ENCODE data around the gene PZP. TPM values are rescaled to one million over a fixed set of nuclear protein-coding genes. Genes with fewer than 3 reads are reported as not detected.
"Not testable (repeated sequence)": the region's sequence is repeated elsewhere in the genome, so short reads cannot be mapped to it uniquely, and the experiment has no call there.

PZP gene
- total RNA-seq, 1 experiment from 2014 or later, result not detected

DNA sequence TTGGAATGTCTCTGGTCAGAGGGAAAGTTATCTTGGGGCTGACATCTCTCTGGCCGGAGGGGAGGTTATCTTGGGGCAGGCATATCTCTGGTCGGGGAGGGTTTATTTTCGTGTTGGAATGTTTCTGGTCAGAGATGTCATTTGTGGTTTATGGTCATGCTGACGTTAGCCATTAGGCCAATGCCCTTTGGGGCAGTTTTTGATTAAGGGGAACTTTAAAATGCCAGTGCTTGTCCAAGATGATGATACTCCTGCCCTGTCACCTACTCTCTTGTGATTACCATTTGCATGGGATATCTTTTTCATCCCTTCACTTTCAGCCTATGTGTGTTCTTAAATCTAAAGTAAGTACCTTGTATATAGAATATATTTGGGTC is 63.5 kb downstream of the PZP start:
- Histone ChIP-seq H3K4me2 (ENCODE audit: low read depth, low read length, poor library complexity, severe bottlenecking) (no peak overlapping the region), H3K36me3 (ENCODE audit: insufficient read depth, low read length) (no peaks in the 10 kb centered on the region), H3K9ac (ENCODE audit: low read length) (no peak overlapping the region), H3K27me3 (ENCODE audit: low read length) (no peaks in the 10 kb centered on the region), H3K9me3 (ENCODE audit: low read length) (no peaks in the 10 kb centered on the region), H2AFZ (ENCODE audit: low read length) (no peak overlapping the region), H3K27ac (ENCODE audit: low read length) (no peak overlapping the region), H4K20me1 (ENCODE audit: insufficient read depth, low read depth, low read length) (peaks cover 3% of the 10 kb centered on the region; the same call in 1 of the 2 replicates), H3K4me1 (ENCODE audit: low read length) (no peaks in the 10 kb centered on the region), H3K79me2 (ENCODE audit: low read length) (no peaks in the 10 kb centered on the region), H3K4me3 (ENCODE audit: low read length) (no peak overlapping the region), H3K9me2 (replicated peaks; ENCODE audit: insufficient read depth, low read length) (no peaks in the 10 kb centered on the region)
- no peak for DNase-seq

DNA sequence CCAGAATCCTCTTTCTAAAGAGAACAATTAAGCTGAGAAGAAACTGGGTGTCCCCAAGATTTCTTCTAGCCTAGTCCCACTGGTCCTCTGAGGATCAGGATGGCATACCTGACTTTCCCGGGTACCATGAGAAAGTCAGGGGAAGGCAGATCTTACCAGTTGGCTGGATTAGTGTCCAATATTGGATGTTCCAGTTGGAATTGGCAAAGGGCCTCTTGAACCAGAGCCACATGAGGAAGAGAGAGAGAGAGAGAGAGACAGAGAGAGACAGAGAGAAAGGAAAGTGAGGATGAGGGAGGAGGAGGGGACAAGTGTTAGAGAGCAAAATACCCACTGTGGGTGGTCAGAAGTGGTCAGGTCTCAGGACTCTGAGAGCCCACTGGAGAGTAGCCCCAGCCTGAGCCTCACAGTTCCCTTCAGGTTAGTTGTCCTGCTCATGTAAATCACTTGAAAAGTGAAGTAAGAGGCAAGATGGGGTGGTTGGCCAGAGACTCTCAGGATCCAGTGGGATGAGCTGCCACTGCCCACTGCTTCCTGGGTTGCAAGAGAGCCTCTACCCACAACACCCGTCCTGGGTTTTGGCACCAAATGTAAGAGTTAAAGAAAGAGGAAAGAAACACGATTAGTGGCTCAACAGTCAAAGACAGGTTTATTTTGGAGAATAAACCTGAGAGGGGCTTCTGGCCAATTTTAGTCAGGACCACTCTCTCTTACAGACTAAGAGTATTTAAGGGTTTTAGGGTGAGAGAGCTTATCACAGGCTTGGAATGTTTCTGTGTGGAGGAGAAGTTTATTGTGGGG is 64.1 kb downstream of the PZP start:
- Histone ChIP-seq H3K9me3 (ENCODE audit: low read length) (no peaks in the 10 kb centered on the region), H3K4me2 (ENCODE audit: low read depth, low read length, poor library complexity, severe bottlenecking) (no peak overlapping the region)

DNA sequence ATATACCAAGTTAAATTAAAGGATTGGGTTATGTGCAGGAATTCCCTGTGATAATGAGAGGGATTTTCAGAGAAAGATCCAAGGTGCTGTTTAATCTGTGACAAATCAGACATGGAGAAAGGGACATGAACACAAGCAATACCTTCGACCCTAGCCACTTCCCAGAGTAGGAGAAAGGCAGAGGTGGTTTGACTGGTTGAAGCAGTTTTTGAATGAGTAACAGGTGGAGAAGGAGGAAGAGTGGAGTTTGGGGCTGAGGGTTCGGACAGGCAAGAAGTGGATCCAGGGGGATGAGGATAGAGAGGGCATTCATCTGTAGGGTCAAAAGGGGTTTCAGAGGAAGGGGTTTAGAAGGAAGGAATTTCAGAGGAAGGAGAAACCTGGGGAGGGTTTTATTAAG is 65.1 kb downstream of the PZP start:
- H3K9me3 ChIP-seq (ENCODE audit: low read length), result no peaks in the 10 kb centered on the region
- no peaks in the 10 kb centered on the region for H3K4me1 ChIP-seq (ENCODE audit: low read length)
- H3K4me2 ChIP-seq (ENCODE audit: low read depth, low read length, poor library complexity, severe bottlenecking), result no peak overlapping the region
- DNase-seq, result no peak
- no peaks in the 10 kb centered on the region for H3K27me3 ChIP-seq (ENCODE audit: low read length)
- H2AFZ ChIP-seq (ENCODE audit: low read length), result no peak overlapping the region
- H3K9ac ChIP-seq (ENCODE audit: low read length), result no peak overlapping the region
- H3K36me3 ChIP-seq (ENCODE audit: insufficient read depth, low read length), result no peaks in the 10 kb centered on the region
- no peaks in the 10 kb centered on the region for H3K9me2 ChIP-seq (replicated peaks; ENCODE audit: insufficient read depth, low read length)
- H3K27ac ChIP-seq (ENCODE audit: low read length), result no peak overlapping the region
- no peaks in the 10 kb centered on the region for H3K79me2 ChIP-seq (ENCODE audit: low read length)
- no peak overlapping the region for H3K4me3 ChIP-seq (ENCODE audit: low read length)
- H4K20me1 ChIP-seq (ENCODE audit: insufficient read depth, low read depth, low read length), result no peaks in the 10 kb centered on the region

More for the DNA sequence above, 64.1 kb downstream of the PZP start:
- DNase-seq, result no peak
- no peaks in the 10 kb centered on the region for H3K36me3 ChIP-seq (ENCODE audit: insufficient read depth, low read length)
- no peak overlapping the region for H3K27ac ChIP-seq (ENCODE audit: low read length)
- no peaks in the 10 kb centered on the region for H3K27me3 ChIP-seq (ENCODE audit: low read length)
- H4K20me1 ChIP-seq (ENCODE audit: insufficient read depth, low read depth, low read length), result peaks cover 2% of the 10 kb centered on the region; the same call in 1 of the 2 replicates
- no peak overlapping the region for H3K9ac ChIP-seq (ENCODE audit: low read length)
- no peaks in the 10 kb centered on the region for H3K79me2 ChIP-seq (ENCODE audit: low read length)
- H3K4me1 ChIP-seq (ENCODE audit: low read length), result no peaks in the 10 kb centered on the region
- H2AFZ ChIP-seq (ENCODE audit: low read length), result no peak overlapping the region
- no peak overlapping the region for H3K4me3 ChIP-seq (ENCODE audit: low read length)
- no peaks in the 10 kb centered on the region for H3K9me2 ChIP-seq (replicated peaks; ENCODE audit: insufficient read depth, low read length)

DNA sequence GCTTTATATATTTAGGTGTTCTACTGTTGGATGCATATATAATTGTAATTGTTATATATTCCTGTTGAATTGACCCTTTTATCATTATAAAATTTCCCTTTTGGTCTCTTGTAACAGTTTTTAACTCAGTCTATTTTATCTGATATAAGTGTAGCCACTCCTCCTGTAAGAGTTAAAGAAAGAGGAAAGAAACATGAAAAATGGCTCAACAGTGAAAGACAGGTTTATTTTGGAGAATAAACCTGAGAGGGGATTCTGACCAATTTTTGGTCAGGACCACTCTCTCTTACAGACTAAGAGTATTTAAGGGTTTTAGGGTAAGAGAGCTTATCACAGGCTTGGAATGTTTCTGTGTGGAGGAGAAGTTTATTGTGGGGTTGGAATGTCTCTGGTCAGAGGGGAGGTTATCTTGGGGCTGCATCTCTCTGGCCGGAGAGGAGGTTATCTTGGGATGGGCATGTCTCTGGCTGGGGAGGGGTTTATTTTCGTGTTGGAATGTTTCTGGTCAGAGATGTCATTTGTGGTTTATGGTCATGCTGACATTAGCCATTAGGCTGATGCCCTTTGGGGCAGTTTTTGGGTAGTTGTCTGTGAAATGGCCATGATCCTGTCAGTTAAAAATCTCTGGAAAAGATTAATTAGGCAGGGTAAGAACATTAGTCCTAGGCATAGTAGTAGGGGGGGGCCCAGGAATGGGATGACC is 68.5 kb downstream of the PZP start:
- H3K79me2 ChIP-seq (ENCODE audit: low read length); H3K9ac ChIP-seq (ENCODE audit: low read length); H3K36me3 ChIP-seq (ENCODE audit: insufficient read depth, low read length); H3K27me3 ChIP-seq (ENCODE audit: low read length); H3K4me2 ChIP-seq (ENCODE audit: low read depth, low read length, poor library complexity, severe bottlenecking); H3K4me1 ChIP-seq (ENCODE audit: low read length); H3K9me2 ChIP-seq (replicated peaks; ENCODE audit: insufficient read depth, low read length); H4K20me1 ChIP-seq (ENCODE audit: insufficient read depth, low read depth, low read length); H3K9me3 ChIP-seq (ENCODE audit: low read length); H2AFZ ChIP-seq (ENCODE audit: low read length); H3K27ac ChIP-seq (ENCODE audit: low read length); H3K4me3 ChIP-seq (ENCODE audit: low read length); DNase-seq: not testable (repeated sequence)

DNA sequence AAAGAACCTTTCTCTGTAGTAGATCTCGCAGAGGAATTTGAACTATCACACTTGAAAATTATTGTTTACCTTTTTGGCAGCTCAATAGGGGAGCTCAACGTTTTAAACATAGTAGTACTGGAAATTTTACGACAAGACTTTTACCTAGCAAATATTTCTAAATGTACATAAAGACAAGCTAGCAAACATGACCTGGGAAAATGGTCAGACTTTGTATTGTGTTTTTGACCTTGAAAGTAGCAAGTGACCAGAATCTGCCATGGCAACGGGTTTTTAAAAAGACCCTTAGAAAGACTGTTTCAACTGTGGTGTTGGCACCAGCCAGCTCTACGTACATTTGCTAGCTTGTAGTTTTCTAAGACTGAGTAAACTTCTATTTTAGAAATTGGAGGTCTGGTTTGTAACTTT is 72.3 kb downstream of the PZP start:
- no peak overlapping the region for H3K9ac ChIP-seq (ENCODE audit: low read length)
- H2AFZ ChIP-seq (ENCODE audit: low read length), result no peak overlapping the region
- no peak overlapping the region for H3K27ac ChIP-seq (ENCODE audit: low read length)
- no peaks in the 10 kb centered on the region for H3K9me2 ChIP-seq (replicated peaks; ENCODE audit: insufficient read depth, low read length)
- no peak overlapping the region for H3K4me2 ChIP-seq (ENCODE audit: low read depth, low read length, poor library complexity, severe bottlenecking)
- no peak overlapping the region for H3K4me3 ChIP-seq (ENCODE audit: low read length)
- H3K9me3 ChIP-seq (ENCODE audit: low read length), result no peaks in the 10 kb centered on the region
- no peaks in the 10 kb centered on the region for H3K4me1 ChIP-seq (ENCODE audit: low read length)
- H3K36me3 ChIP-seq (ENCODE audit: insufficient read depth, low read length), result no peaks in the 10 kb centered on the region
- DNase-seq, result no peak
- no peaks in the 10 kb centered on the region for H4K20me1 ChIP-seq (ENCODE audit: insufficient read depth, low read depth, low read length)
- no peaks in the 10 kb centered on the region for H3K27me3 ChIP-seq (ENCODE audit: low read length)
- H3K79me2 ChIP-seq (ENCODE audit: low read length), result no peaks in the 10 kb centered on the region

DNA sequence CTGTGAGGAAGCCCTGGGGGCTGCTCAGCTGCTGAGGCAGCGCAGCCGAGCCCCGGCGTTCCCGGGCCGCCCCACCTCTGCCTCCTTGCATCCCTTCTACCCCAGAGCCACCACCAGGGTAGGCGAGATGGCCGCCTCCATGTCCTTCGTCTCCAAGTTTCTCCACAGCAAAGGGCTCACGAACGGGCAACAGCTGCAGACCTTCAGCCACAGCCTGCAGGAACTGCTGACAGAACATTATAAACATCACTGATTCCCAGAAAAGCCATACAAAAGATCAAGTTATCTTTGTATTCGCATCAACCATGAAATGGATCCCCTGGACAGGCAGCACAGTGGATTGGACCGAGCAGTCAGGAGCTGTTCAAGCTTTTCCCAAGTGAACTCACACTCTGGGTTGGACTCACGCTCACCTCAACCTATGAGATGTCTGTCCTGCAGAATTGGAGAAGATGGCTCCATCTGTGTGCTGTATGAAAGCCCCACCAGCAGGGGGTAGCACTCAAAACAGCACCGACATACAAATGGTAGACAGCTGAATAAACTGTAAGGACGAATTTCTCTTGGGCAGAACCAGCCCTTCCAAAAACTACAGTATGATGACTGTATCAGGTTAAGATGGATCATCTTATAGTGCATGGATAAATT is 73.1 kb downstream of the PZP start:
- DNase-seq, result peak; percentile 73

DNA sequence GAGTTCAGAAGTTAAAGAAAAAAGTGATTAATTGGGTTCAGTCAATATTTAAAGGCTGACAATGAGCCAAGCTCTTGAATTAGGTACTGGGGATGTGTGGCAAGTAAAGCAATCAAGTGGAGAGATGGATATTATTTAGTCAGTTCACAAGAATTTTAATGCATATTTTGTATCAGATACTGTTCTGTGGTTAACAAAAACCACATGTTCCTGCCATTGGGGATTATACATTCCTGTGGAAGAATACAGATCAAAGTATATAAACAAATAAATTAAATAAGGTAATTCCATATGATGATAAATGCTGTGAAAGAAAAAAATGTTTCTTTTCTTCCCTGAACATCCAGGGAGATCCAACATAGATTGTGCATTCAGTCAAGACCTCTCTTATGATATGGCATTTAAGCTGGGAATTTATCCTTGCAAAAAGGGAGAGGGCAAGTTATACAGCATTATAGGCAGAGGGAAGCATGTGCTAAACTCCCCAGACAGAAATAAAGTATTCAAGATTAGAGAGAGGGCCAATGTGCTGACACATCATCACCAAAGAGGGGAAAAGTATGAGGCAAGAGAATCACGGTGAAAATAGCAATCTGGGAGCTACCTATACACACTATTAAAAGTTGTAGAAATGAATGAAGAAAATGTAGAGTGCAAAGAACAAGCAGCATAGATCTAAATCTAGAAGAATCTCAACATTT is 74.8 kb downstream of the PZP start:
- no peak overlapping the region for H3K27ac ChIP-seq (ENCODE audit: low read length)
- no peak for DNase-seq
- no peaks in the 10 kb centered on the region for H3K4me1 ChIP-seq (ENCODE audit: low read length)

More for the DNA sequence above, 73.1 kb downstream of the PZP start:
- H3K27me3 ChIP-seq (ENCODE audit: low read length), result no peaks in the 10 kb centered on the region
- H3K9me3 ChIP-seq (ENCODE audit: low read length), result no peaks in the 10 kb centered on the region
- H3K27ac ChIP-seq (ENCODE audit: low read length), result no peak overlapping the region
- no peaks in the 10 kb centered on the region for H3K36me3 ChIP-seq (ENCODE audit: insufficient read depth, low read length)
- no peak overlapping the region for H2AFZ ChIP-seq (ENCODE audit: low read length)
- H3K4me3 ChIP-seq (ENCODE audit: low read length), result no peak overlapping the region
- no peaks in the 10 kb centered on the region for H3K79me2 ChIP-seq (ENCODE audit: low read length)
- no peaks in the 10 kb centered on the region for H3K4me1 ChIP-seq (ENCODE audit: low read length)
- H4K20me1 ChIP-seq (ENCODE audit: insufficient read depth, low read depth, low read length), result no peaks in the 10 kb centered on the region
- H3K4me2 ChIP-seq (ENCODE audit: low read depth, low read length, poor library complexity, severe bottlenecking), result no peak overlapping the region
- no peaks in the 10 kb centered on the region for H3K9me2 ChIP-seq (replicated peaks; ENCODE audit: insufficient read depth, low read length)
- no peak overlapping the region for H3K9ac ChIP-seq (ENCODE audit: low read length)

More for the DNA sequence above, 74.8 kb downstream of the PZP start:
- Histone ChIP-seq H3K27me3 (ENCODE audit: low read length) (no peaks in the 10 kb centered on the region), H4K20me1 (ENCODE audit: insufficient read depth, low read depth, low read length) (no peaks in the 10 kb centered on the region), H3K9me3 (ENCODE audit: low read length) (no peaks in the 10 kb centered on the region), H3K4me2 (ENCODE audit: low read depth, low read length, poor library complexity, severe bottlenecking) (no peak overlapping the region), H2AFZ (ENCODE audit: low read length) (no peak overlapping the region), H3K4me3 (ENCODE audit: low read length) (no peak overlapping the region), H3K36me3 (ENCODE audit: insufficient read depth, low read length) (no peaks in the 10 kb centered on the region), H3K9ac (ENCODE audit: low read length) (no peak overlapping the region), H3K9me2 (replicated peaks; ENCODE audit: insufficient read depth, low read length) (no peaks in the 10 kb centered on the region), H3K79me2 (ENCODE audit: low read length) (no peaks in the 10 kb centered on the region)
